CD4-positive, alpha-beta memory T cell (primary cell): Measurements from ENCODE around the gene APH1B. TPM values are rescaled to one million over a fixed set of nuclear protein-coding genes. Genes with fewer than 3 reads are reported as not detected.
A peak's percentile ranks its signal among the peaks of the same experiment; 100 is the strongest.

Experiments used
- CTCF ChIA-PET: fragments of 350-600 bp; sonication (Branson Sonifier 250); formaldehyde crosslinking; loops from one replicate; lab custom pipeline; 2021; ENCODE audit warnings: inconsistent platforms; ENCODE audit not compliant: partially characterized antibody; lab: Charles Lee
- POLR2A ChIA-PET: fragments of 350-600 bp; sonication (Branson Sonifier 250); formaldehyde crosslinking; loops from one replicate; lab custom pipeline; 2021; ENCODE audit not compliant: partially characterized antibody; lab: Charles Lee
- DNase-seq, 5 donors: peaks; one replicate each; pipeline versions ENCODE4 v3.0.0 to v3.0.0-alpha.2; 2020 to 2022; ENCODE audit warnings: mixed read lengths in 1 of 5
- H3K27ac ChIP-seq: one replicate; pipeline ENCODE4 v1.7.0; 2013; ENCODE audit warnings: low read depth, low read length
- H3K27me3 ChIP-seq: 2 replicates; pipeline ENCODE4 v1.7.0; 2013; ENCODE audit warnings: mild to moderate bottlenecking, low read length, moderate library complexity; ENCODE audit not compliant: insufficient read depth
- H3K36me3 ChIP-seq: 2 replicates; pipeline ENCODE4 v1.7.0; 2013; ENCODE audit warnings: mild to moderate bottlenecking, low read length, moderate library complexity; ENCODE audit not compliant: insufficient read depth
- H3K4me1 ChIP-seq: 2 replicates; pipeline ENCODE4 v1.7.0; 2013; ENCODE audit warnings: mild to moderate bottlenecking, low read length, moderate library complexity; ENCODE audit not compliant: insufficient read depth
- H3K4me3 ChIP-seq, 2 donors: one replicate each; pipeline ENCODE4 v1.7.0; 2013; ENCODE audit warnings: low read length in 2 of 2, mild to moderate bottlenecking in 1 of 2
- H3K9me3 ChIP-seq, 2 donors: one replicate each; pipeline ENCODE4 v1.7.0; 2013; ENCODE audit warnings: low read length in 2 of 2, control low read depth in 1 of 2; ENCODE audit not compliant: control insufficient read depth in 1 of 2
- H3K27ac Mint-ChIP-seq, 7 donors: one replicate each; pipeline ENCODE4 v1.8.0; 2020 to 2021; ENCODE audit warnings: mixed read lengths in 7 of 7, mild to moderate bottlenecking in 6 of 7, inconsistent platforms in 3 of 7, moderate library complexity in 3 of 7
- H3K27me3 Mint-ChIP-seq, 2 donors: one replicate each; pipeline ENCODE4 v1.8.0; 2020 to 2021; ENCODE audit warnings: mixed read lengths in 2 of 2
- H3K36me3 Mint-ChIP-seq, 2 donors: one replicate each; pipeline ENCODE4 v1.8.0; 2020 to 2021; ENCODE audit warnings: mixed read lengths in 2 of 2, inconsistent platforms in 1 of 2, mild to moderate bottlenecking in 1 of 2
- H3K4me1 Mint-ChIP-seq, 4 donors: one replicate each; pipeline ENCODE4 v1.8.0; 2020 to 2021; ENCODE audit warnings: mixed read lengths in 4 of 4, mild to moderate bottlenecking in 1 of 4
- H3K4me3 Mint-ChIP-seq, 8 donors: one replicate each; pipeline ENCODE4 v1.8.0; 2020 to 2021; ENCODE audit warnings: mixed read lengths in 8 of 8, mild to moderate bottlenecking in 7 of 8, moderate library complexity in 6 of 8, inconsistent platforms in 3 of 8
- H3K9me3 Mint-ChIP-seq, 8 donors: one replicate each; pipeline ENCODE4 v1.8.0; 2020 to 2021; ENCODE audit warnings: mixed read lengths in 8 of 8, mild to moderate bottlenecking in 5 of 8, inconsistent platforms in 3 of 8, moderate library complexity in 1 of 8
- intact Hi-C: fragments of 100-400 bp; cut with micrococcal nuclease; formaldehyde crosslinking; loops from one replicate; pipeline ENCODE4 v1.15.1; 2023
- polyA plus RNA-seq, 2 donors: library from polyadenylated mRNA; unstranded; fragments of 300-500 nt; fragmentation: Illumina TruSeq; gene quantifications; one replicate each; pipeline ENCODE4 v1.2.3, GENCODE V29; 2021
- total RNA-seq, 2 experiments: library from RNA; stranded (reverse); gene quantifications; one replicate each; pipeline ENCODE4 v1.2.3, GENCODE V29; 2021

Gene APH1B
- total and polyA plus RNA-seq, 4 experiments from 2014 or later = 11.9 to 28.4 (median 18.2) TPM

DNA sequence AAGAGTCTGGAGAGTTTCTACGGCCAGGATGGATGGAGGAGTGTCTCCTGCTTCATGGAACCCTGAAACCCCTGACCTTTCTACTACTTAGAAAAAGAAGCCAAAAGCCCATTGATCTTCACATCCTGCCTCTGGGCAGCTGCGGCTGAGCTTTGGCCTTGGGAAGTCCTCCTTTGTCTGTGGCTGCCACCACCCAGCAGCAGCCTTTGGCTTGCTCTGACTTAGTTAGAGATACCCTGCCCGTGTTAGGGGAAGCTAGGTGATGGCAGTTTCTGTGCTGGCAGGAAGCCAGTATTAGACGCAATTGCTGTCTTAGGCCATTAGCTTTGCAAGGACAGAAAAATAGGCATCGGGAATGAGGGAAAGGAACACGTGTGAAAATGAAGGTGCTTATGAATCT, 18.8 kb downstream of the APH1B start:
- Mint-ChIP-seq H3K27me3 (no peaks in the 10 kb centered on the region), H3K36me3 (peaks cover 46 to 51% of the 10 kb centered on the region in 2 donors), H3K27ac (peak overlapping the region in 2 of 7 donors; percentile 87 to 88), H3K9me3 (no peaks in the 10 kb centered on the region), H3K4me1 (peaks cover 0 to 19% (median 3%) of the 10 kb centered on the region in 4 donors), H3K4me3 (peak overlapping the region in 2 of 8 donors; percentile 16 to 36)
- ChIA-PET CTCF (interaction anchor here (1.0 kb wide), 1 partner anchor 107 kb away, joined by 3 read pairs; no protein-coding TSS in a partner anchor), POLR2A (no interaction called here)
- DNase-seq = peak in 1 of 5 donors; percentile 20
- Histone ChIP-seq H3K27ac (no peak overlapping the region), H3K9me3 (no peaks in the 10 kb centered on the region), H3K4me1 (no peaks in the 10 kb centered on the region), H3K36me3 (no peaks in the 10 kb centered on the region), H3K27me3 (no peaks in the 10 kb centered on the region), H3K4me3 (no peak overlapping the region)
- intact Hi-C loops = no loop called here

DNA sequence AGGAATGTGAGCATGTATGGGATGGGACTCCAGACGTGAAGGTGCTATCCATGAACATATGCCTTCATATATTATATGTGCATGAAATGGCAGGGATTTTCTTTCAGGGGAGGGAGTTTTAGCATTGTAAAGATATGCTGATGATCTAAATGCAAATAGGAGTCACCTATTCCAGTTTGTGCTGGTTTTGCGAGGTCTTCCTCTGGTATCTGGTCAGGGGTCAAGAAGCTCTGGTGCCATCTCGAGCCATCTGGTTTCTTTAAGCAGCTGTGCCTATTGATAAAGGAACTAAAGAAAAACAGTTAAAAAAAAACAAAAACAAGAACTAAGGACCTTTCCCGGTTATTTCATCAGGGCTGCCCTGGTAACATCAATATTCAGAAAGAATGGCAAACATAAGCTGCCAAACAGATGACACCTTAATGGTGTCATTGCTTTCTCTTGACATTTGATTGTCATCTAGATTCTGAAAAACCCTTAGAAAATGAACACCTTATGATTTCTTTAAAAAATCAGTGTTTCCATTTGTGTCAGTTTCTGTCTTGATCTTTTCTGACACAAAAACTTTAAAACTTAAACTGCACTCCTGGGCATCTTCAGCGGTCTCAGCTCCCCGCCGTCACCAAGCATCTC, 22.7 kb downstream of the APH1B start:
- peaks cover 7% of the 10 kb centered on the region for H3K36me3 ChIP-seq
- ChIA-PET POLR2A (no interaction called here), CTCF (interaction anchor here (1.6 kb wide), 1 partner anchor 10 kb away, joined by 4 read pairs; no protein-coding TSS in a partner anchor)
- no peaks in the 10 kb centered on the region for H3K9me3 ChIP-seq
- Mint-ChIP-seq H3K36me3 (peaks cover 61 to 64% of the 10 kb centered on the region in 2 donors), H3K27me3 (no peaks in the 10 kb centered on the region), H3K4me1 (peaks cover 0 to 12% (median 2%) of the 10 kb centered on the region in 4 donors), H3K9me3 (no peaks in the 10 kb centered on the region), H3K4me3 (no peak overlapping the region), H3K27ac (no peak overlapping the region)
- intact Hi-C loops = no loop called here
- no peaks in the 10 kb centered on the region for H3K27me3 ChIP-seq
- no peak overlapping the region for H3K4me3 ChIP-seq
- H3K4me1 ChIP-seq = no peaks in the 10 kb centered on the region
- no peak for DNase-seq
- no peak overlapping the region for H3K27ac ChIP-seq

DNA sequence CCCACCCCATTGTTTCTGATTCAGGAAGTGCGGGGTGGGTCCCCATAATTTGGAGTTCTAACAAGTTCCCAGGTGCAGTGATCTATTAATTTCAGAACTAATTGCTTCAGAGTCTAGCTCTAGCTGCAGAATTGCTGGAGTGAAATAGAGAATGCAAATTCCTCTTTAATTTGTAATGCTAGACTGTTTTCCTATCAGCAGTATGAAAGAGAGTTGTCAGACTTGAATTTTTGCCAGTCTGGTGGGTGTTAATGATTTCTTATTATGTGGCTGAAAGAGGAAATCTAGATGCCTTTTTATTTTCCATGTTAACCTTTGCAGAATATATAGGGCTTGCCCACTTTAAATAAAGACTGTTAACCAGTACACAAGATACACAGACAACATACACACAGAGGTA, 23.7 kb downstream of the APH1B start:
- H3K36me3 Mint-ChIP-seq = peaks cover 66% of the 10 kb centered on the region in 2 donors
- H3K4me1 Mint-ChIP-seq = peaks cover 0 to 4% (median 2%) of the 10 kb centered on the region in 4 donors
- intact Hi-C loops = no loop called here
- no peaks in the 10 kb centered on the region for H3K27me3 Mint-ChIP-seq
- Histone ChIP-seq H3K9me3 (no peaks in the 10 kb centered on the region), H3K4me3 (no peak overlapping the region), H3K27me3 (no peaks in the 10 kb centered on the region), H3K4me1 (no peaks in the 10 kb centered on the region), H3K36me3 (peaks cover 17% of the 10 kb centered on the region), H3K27ac (no peak overlapping the region)
- CTCF ChIA-PET = interaction anchor here (1.6 kb wide), 1 partner anchor 11 kb away, joined by 4 read pairs; no protein-coding TSS in a partner anchor
- POLR2A ChIA-PET = no interaction called here
- no peak overlapping the region for H3K27ac Mint-ChIP-seq
- H3K9me3 Mint-ChIP-seq = no peaks in the 10 kb centered on the region
- DNase-seq = no peak
- H3K4me3 Mint-ChIP-seq = no peak overlapping the region

- Mint-ChIP-seq H3K27me3 (no peaks in the 10 kb centered on the region), H3K4me1 (no peaks in the 10 kb centered on the region), H3K27ac (no peak overlapping the region), H3K9me3 (no peaks in the 10 kb centered on the region), H3K4me3 (no peak overlapping the region), H3K36me3 (peaks cover 58 to 59% of the 10 kb centered on the region in 2 donors)
- DNase-seq = no peak
- Histone ChIP-seq H3K27me3 (no peaks in the 10 kb centered on the region), H3K4me3 (no peak overlapping the region), H3K4me1 (no peaks in the 10 kb centered on the region), H3K9me3 (no peaks in the 10 kb centered on the region), H3K27ac (no peak overlapping the region), H3K36me3 (peaks cover 19% of the 10 kb centered on the region)
- ChIA-PET POLR2A (no interaction called here), CTCF (no interaction called here)
- intact Hi-C loops = no loop called here
Observed at GRCh38 chr15:63305260-63305659, 27.9 kb downstream of the APH1B start.

DNA sequence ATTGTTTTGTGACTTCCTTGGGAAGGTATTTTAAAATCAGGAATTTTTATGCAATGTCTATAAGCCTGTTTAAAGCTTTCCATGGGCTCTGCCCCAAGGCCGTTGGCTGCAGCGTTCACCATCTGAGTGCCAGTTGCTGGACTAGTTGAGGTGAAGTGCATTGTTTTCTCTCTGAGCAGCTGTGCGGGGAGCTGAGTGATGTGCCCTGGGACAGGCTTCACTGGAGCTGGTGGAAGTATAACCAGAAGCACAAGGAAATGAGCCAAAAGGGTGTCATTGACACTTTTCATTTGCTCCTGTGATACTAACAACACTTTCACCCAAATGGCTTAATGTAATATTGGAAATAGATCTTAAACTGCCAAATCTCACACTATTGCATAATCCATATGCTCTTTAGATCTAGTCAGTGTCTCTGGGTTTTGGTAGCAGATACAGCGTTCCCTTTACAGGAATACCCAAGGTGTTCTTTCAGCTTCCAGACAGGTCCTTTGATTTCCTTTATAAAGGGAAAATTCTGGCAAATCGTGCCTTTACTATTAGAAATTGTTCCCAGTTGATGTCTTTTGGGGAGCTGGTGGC, 29.2 kb downstream of the APH1B start:
- Histone ChIP-seq H3K27me3 (no peaks in the 10 kb centered on the region), H3K9me3 (no peaks in the 10 kb centered on the region), H3K27ac (no peak overlapping the region), H3K36me3 (peaks cover 19% of the 10 kb centered on the region), H3K4me3 (no peak overlapping the region), H3K4me1 (no peaks in the 10 kb centered on the region)
- Mint-ChIP-seq H3K36me3 (peaks cover 53 to 61% of the 10 kb centered on the region in 2 donors), H3K27ac (peak overlapping the region in 1 of 7 donors; percentile 62), H3K4me1 (no peaks in the 10 kb centered on the region), H3K9me3 (peaks cover 0 to 2% (median 0%) of the 10 kb centered on the region in 8 donors), H3K27me3 (peaks cover 0 to 1% of the 10 kb centered on the region in 2 donors), H3K4me3 (no peak overlapping the region)
- ChIA-PET CTCF (interaction anchor here (0.6 kb wide), 1 partner anchor 68 kb away, joined by 3 read pairs; no protein-coding TSS in a partner anchor), POLR2A (no interaction called here)
- intact Hi-C loops = no loop called here
- DNase-seq = no peak

GRCh38 chr15:63308491-63308890, 31.1 kb downstream of the APH1B start:
- CTCF ChIA-PET = no interaction called here

GRCh38 chr15:63308947-63309346, 31.5 kb downstream of the APH1B start:
- H3K36me3 ChIP-seq = peaks cover 14% of the 10 kb centered on the region
- H3K9me3 ChIP-seq = no peaks in the 10 kb centered on the region
- Mint-ChIP-seq H3K27ac (no peak overlapping the region), H3K4me1 (no peaks in the 10 kb centered on the region), H3K27me3 (peaks cover 0 to 1% of the 10 kb centered on the region in 2 donors), H3K36me3 (peaks cover 37 to 43% of the 10 kb centered on the region in 2 donors), H3K9me3 (peaks cover 0 to 2% (median 0%) of the 10 kb centered on the region in 8 donors), H3K4me3 (no peak overlapping the region)
- CTCF ChIA-PET = interaction anchor here (0.5 kb wide), 1 partner anchor 220 kb away, joined by 3 read pairs; no protein-coding TSS in a partner anchor
- POLR2A ChIA-PET = no interaction called here
- H3K27me3 ChIP-seq = no peaks in the 10 kb centered on the region
- no peak overlapping the region for H3K4me3 ChIP-seq
- intact Hi-C loops = no loop called here
- DNase-seq = no peak
- no peaks in the 10 kb centered on the region for H3K4me1 ChIP-seq
- H3K27ac ChIP-seq = no peak overlapping the region

More at GRCh38 chr15:63308491-63308890, 31.1 kb downstream of the APH1B start:
- POLR2A ChIA-PET = no interaction called here
- no peaks in the 10 kb centered on the region for H3K4me1 Mint-ChIP-seq
- peaks cover 0 to 2% (median 0%) of the 10 kb centered on the region in 8 donors for H3K9me3 Mint-ChIP-seq
- no peaks in the 10 kb centered on the region for H3K9me3 ChIP-seq
- no peaks in the 10 kb centered on the region for H3K4me1 ChIP-seq
- H3K27me3 Mint-ChIP-seq = peaks cover 0 to 1% of the 10 kb centered on the region in 2 donors
- H3K27ac Mint-ChIP-seq = no peak overlapping the region
- peaks cover 38 to 47% of the 10 kb centered on the region in 2 donors for H3K36me3 Mint-ChIP-seq
- no peaks in the 10 kb centered on the region for H3K27me3 ChIP-seq
- H3K36me3 ChIP-seq = peaks cover 14% of the 10 kb centered on the region
- no peak overlapping the region for H3K4me3 Mint-ChIP-seq
- DNase-seq = no peak
- H3K27ac ChIP-seq = no peak overlapping the region
- intact Hi-C loops = no loop called here
- no peak overlapping the region for H3K4me3 ChIP-seq
